ENCODE results near the gene ANKRD24.
"Not testable (repeated sequence)": the region's sequence is repeated elsewhere in the genome, so short reads cannot be mapped to it uniquely, and the experiment has no call there.

ANKRD24 gene

GRCh38 chr19:4230237-4230636 is 47.7 kb downstream of the ANKRD24 start:
- DNase-seq (ENCODE audit: low read depth) = not testable (repeated sequence)

- DNase-seq (ENCODE audit: low read depth) = not testable (repeated sequence)
Measured at GRCh38 chr19:4231521-4231920, 49.0 kb downstream of the ANKRD24 start.

- not testable (repeated sequence) for DNase-seq (ENCODE audit: low read depth)
Measured at GRCh38 chr19:4232139-4232538, 49.6 kb downstream of the ANKRD24 start.

- no peak for DNase-seq (ENCODE audit: low read depth)
Measured at GRCh38 chr19:4232614-4233281, 50.3 kb downstream of the ANKRD24 start.

- peak; percentile 48 for DNase-seq (ENCODE audit: low read depth)
Measured at GRCh38 chr19:4233282-4233853, 50.9 kb downstream of the ANKRD24 start.

- no peak for DNase-seq (ENCODE audit: low read depth)
Measured at GRCh38 chr19:4234142-4234861, 51.8 kb downstream of the ANKRD24 start.

- no peak for DNase-seq (ENCODE audit: low read depth)
Measured at GRCh38 chr19:4234862-4235201, 52.3 kb downstream of the ANKRD24 start.

GRCh38 chr19:4237510-4237909 is 55.0 kb downstream of the ANKRD24 start:
- DNase-seq (ENCODE audit: low read depth) = not testable (repeated sequence)

- DNase-seq (ENCODE audit: low read depth) = no peak
Measured at GRCh38 chr19:4238831-4239230, 56.3 kb downstream of the ANKRD24 start.

- DNase-seq (ENCODE audit: low read depth) = no peak
Measured at GRCh38 chr19:4241824-4242430, 59.4 kb downstream of the ANKRD24 start.

- not testable (repeated sequence) for DNase-seq (ENCODE audit: low read depth)
Measured at GRCh38 chr19:4245938-4246337, 63.4 kb downstream of the ANKRD24 start.

- DNase-seq (ENCODE audit: low read depth) = peak; percentile 98
Measured at GRCh38 chr19:4246767-4247593, 64.5 kb downstream of the ANKRD24 start, which contains the start of gene YJU2. YJU2 (plus strand) TSS chr19:4247080; CDS start chr19:4247147, 67 bp downstream.

GRCh38 chr19:4256563-4256962 is 74.1 kb downstream of the ANKRD24 start:
- no peak for DNase-seq (ENCODE audit: low read depth)

GRCh38 chr19:4257025-4257424 is 74.5 kb downstream of the ANKRD24 start:
- no peak for DNase-seq (ENCODE audit: low read depth)

- no peak for DNase-seq (ENCODE audit: low read depth)
Measured at GRCh38 chr19:4258181-4258580, 75.7 kb downstream of the ANKRD24 start.

GRCh38 chr19:4260613-4261191 is 78.2 kb downstream of the ANKRD24 start:
- DNase-seq (ENCODE audit: low read depth) = no peak

GRCh38 chr19:4264812-4265211 is 82.3 kb downstream of the ANKRD24 start:
- DNase-seq (ENCODE audit: low read depth) = no peak

GRCh38 chr19:4266253-4267000 is 83.9 kb downstream of the ANKRD24 start:
- DNase-seq (ENCODE audit: low read depth) = no peak

GRCh38 chr19:4267101-4267900 is 84.8 kb downstream of the ANKRD24 start:
- DNase-seq (ENCODE audit: low read depth) = peak; percentile 33

All from T follicular helper cell (primary cell).